NCI-H748 (cell line): ENCODE measurements around the gene CTDSP1.

Experiments
- DNase-seq: peaks from one replicate; lab custom pipeline; 2025; ENCODE audit not compliant: unreplicated experiment; lab: John Stamatoyannopoulos, UW

CTDSP1 gene

DNA sequence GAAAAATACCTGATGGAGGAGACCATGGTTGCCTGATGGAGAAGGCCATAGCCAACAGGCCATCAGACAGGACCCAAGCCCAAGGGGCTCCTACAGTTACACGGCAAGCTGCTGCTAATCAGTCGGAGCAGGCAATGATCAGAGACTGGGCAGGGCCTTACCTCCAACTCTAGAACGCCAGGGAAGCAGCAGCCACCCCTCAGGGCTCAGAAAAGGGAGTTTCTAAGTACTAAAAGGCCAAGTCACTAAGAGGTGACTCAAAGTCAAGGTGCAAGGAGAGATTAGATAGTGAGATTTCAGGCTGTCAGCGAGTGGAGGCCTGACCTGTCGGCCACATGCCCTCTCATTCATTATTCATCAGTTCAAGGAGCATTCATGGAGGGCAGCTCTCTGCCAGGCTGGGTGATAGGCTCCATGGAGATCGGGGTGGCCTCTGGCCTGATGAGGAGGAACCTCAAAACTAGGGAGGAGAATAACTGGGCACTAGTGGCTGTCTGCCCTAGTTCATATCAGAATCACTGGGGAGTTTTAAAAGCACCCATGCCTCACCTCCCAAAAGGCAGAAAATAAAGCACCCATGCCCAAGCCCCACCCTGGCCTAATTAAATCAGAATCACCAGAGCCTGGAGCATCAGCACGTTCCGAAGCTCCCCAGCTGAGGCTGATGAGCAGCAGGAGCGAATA is 22.9 kb downstream of the CTDSP1 start:
- no peak for DNase-seq

- no peak for DNase-seq
Measured at GRCh38 chr2:218423584-218423983, 23.9 kb downstream of the CTDSP1 start.

DNA sequence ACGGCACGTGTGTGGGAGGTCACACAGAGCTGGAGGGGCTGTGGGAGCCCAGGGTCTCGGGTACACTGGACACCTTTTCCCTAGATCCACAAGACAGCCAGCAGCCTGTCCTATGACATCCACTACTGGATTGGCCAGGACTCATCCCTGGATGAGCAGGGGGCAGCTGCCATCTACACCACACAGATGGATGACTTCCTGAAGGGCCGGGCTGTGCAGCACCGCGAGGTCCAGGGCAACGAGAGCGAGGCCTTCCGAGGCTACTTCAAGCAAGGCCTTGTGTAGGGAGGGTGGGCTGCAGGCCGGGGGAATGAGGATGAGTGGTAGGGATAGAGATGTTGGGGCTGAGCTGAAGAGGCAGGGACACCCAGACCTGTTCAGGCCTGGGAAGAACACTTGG is 25.9 kb downstream of the CTDSP1 start:
- DNase-seq = no peak

GRCh38 chr2:218427741-218428140 is 28.1 kb downstream of the CTDSP1 start:
- no peak for DNase-seq

GRCh38 chr2:218428846-218429558 is 29.3 kb downstream of the CTDSP1 start:
- DNase-seq = no peak

DNA sequence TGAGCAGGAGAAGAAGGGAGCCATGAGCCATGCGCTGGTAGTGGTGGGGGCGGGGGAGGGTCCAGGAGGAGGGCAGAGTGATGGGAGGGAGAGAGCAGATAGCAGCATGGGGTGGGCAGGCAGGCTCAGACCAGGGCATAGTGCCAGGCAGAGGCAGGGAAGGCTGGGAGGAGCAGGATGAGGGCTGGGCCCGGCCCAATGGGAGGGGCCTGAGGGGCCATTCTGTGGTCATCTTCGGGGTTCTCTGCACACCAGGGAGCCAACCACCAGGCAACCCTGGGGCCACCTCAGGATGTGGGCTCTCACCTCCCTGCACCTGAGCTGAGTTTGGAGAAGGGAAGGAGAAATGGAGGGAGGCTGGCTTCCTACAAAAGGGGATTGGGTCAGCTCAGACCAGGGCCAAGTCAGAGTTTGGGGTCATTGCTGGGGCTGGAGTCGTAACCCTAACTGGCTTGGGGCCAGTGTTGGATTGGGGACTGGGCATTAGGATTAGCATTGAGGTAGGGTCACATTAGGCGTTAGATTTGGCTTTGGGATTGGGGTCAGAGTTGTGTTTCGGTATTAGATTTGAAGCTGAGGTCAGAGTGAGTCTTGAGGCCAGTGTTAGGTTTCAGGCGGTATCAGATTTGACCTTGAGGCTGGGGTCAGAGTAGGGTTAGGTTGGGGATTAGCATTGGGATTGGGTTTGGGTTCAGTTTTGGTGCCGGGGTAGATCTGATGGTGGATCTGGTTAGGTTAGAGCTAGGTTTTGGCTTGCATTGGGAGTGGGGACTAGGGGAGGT is 30.4 kb downstream of the CTDSP1 start:
- DNase-seq = no peak

DNA sequence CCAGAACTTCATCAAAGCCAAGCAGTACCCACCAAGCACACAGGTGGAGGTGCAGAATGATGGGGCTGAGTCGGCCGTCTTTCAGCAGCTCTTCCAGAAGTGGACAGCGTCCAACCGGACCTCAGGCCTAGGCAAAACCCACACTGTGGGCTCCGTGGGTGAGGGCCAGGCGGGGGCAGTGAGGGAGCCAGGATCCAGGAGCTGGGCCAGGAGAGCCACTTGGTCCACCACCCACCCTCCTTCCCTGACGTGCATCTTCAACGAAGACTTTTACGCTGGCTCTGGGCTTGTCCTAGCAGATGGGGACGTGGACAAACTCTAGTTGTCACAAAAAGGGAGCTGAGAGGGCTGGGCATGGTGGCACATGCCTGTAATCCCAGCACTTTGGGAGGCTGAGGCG is 31.1 kb downstream of the CTDSP1 start:
- DNase-seq = no peak

DNA sequence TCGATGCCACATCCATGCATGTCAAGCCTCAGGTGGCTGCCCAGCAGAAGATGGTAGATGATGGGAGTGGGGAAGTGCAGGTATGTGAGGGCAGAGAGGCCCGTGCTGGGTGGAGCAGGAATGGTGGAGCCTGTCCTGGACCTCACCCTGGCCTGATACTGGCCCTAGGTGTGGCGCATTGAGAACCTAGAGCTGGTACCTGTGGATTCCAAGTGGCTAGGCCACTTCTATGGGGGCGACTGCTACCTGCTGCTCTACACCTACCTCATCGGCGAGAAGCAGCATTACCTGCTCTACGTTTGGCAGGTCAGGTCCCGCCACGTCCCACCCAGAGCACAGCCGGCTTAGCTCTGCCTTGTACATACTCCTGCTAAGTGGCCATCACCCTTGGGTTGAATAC is 32.2 kb downstream of the CTDSP1 start:
- DNase-seq = no peak

DNA sequence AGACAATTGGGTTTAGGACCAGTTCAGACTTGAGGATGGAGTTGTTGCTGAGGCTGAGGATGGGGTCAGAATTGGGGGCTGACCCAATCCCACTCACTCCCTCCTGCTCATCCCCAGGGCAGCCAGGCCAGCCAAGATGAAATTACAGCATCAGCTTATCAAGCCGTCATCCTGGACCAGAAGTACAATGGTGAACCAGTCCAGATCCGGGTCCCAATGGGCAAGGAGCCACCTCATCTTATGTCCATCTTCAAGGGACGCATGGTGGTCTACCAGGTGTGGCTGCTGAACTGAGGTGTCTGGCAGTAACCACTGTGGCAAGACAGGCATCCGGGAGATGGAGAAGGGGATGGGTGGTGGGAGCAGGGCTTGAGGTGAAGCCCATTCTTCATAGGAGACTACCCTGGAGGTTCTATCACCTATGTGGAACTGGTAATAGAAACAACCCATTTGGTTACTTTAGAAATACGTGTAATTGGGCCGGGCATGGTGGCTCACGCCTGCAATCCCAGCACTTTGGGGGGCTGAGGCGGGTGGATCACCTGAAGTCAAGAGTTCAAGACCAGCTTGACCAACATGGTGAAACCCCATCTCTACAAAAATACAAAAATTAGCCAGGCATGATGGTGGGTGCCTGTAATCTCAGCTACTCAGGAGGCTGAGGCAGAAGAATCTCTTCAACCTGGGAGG is 33.2 kb downstream of the CTDSP1 start:
- no peak for DNase-seq

DNA sequence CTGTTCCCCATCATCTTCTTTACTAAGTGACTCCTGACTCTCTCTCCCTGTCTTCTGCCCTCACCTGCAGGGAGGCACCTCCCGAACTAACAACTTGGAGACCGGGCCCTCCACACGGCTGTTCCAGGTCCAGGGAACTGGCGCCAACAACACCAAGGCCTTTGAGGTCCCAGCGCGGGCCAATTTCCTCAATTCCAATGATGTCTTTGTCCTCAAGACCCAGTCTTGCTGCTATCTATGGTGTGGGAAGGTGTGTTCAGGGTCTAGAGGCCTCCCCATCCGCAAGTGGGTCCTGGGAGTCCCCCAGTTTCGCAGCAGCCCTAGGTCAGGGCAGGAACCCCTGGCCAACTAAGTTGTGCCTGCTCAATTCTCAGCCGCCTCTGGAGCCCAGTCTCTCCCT is 34.8 kb downstream of the CTDSP1 start:
- DNase-seq = no peak

DNA sequence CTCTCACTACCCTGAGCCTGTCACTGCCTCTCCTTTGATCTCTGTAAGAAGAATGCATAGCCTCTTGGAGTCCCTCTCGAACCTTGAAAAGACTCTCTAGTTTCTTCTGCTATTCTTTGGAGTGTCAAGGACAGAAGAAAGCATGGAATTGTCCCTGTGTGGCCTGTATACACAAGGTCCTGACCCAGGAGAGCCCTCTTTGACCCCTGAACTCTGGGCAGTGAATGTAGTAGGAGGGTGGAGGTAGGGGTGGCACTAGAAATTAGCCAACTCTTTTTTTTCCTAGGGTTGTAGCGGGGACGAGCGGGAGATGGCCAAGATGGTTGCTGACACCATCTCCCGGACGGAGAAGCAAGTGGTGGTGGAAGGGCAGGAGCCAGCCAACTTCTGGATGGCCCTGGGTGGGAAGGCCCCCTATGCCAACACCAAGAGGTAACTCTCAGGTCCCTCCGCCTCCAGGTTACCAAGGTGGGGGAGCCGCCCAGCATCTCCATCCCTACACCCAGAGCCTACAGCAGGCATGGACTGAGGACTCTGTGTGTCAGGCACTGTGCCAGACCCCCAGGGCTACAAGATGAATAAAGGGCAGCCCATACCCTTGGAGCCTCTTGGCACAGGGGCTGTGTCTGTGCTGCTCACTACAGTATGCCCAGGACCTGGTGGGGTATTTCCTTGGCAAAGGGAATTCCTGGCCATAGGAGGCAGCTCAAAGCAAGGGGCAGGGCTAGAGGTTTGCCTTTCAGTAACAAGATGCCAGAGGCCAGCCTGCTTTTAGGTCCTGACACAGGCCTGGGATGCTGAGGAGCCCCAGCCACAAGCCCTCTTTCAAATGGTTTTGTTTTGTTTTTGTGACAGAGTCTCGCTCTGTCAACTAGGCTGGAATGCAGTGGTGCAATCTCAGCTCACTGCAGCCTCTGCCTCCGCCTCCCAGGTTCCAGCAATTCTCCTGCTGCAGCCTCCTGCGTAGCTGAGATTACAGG is 35.6 kb downstream of the CTDSP1 start:
- no peak for DNase-seq

DNA sequence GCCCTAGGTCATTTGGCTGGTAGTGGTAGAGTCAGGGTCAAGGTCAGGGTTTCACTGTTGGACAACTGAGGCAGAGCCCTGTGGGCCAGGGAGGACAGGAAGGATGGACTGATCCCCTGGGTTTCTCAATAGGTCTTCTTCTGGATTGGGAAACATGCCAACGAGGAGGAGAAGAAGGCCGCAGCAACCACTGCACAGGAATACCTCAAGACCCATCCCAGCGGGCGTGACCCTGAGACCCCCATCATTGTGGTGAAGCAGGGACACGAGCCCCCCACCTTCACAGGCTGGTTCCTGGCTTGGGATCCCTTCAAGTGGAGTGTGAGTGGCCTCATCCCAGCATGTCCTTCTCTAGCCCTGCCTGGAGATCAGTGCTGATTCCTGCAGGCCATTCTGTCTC is 37.3 kb downstream of the CTDSP1 start:
- DNase-seq = no peak

GRCh38 chr2:218437969-218438368 is 38.3 kb downstream of the CTDSP1 start:
- no peak for DNase-seq

- no peak for DNase-seq
Measured at GRCh38 chr2:218438596-218438995, 38.9 kb downstream of the CTDSP1 start.

- no peak for DNase-seq
Measured at GRCh38 chr2:218444692-218445357, 45.2 kb downstream of the CTDSP1 start.

- no peak for DNase-seq
Measured at GRCh38 chr2:218445602-218446001, 45.9 kb downstream of the CTDSP1 start.

- DNase-seq = no peak
Measured at GRCh38 chr2:218446547-218446946, 46.9 kb downstream of the CTDSP1 start.

GRCh38 chr2:218447072-218447471 is 47.4 kb downstream of the CTDSP1 start:
- no peak for DNase-seq

- DNase-seq = no peak
Measured at GRCh38 chr2:218448934-218449333, 49.3 kb downstream of the CTDSP1 start.

GRCh38 chr2:218452079-218452478 is 52.4 kb downstream of the CTDSP1 start:
- DNase-seq = no peak
